ENCODE measurements around the gene COX7A2L. TPM values are rescaled to one million over a fixed set of nuclear protein-coding genes. Genes with fewer than 3 reads are reported as not detected.
A peak's percentile ranks its signal among the peaks of the same experiment; 100 is the strongest.

COX7A2L gene
- total RNA-seq, 1 donor from 2014 or later: 80.7 TPM

GRCh38 chr2:42316910-42317309 lies 44.1 kb downstream of the COX7A2L start:
- H3K4me3 ChIP-seq: no peak overlapping the region
- intact Hi-C loops (cut with DNase I): no loop called here
- H3K36me3 ChIP-seq: peaks cover 45% of the 10 kb centered on the region
- ATAC-seq (no peak), DNase-seq (no peak)
- no peaks in the 10 kb centered on the region for H3K4me1 ChIP-seq
- no peaks in the 10 kb centered on the region for H3K9me3 ChIP-seq
- TF ChIP-seq, protein P1, sequence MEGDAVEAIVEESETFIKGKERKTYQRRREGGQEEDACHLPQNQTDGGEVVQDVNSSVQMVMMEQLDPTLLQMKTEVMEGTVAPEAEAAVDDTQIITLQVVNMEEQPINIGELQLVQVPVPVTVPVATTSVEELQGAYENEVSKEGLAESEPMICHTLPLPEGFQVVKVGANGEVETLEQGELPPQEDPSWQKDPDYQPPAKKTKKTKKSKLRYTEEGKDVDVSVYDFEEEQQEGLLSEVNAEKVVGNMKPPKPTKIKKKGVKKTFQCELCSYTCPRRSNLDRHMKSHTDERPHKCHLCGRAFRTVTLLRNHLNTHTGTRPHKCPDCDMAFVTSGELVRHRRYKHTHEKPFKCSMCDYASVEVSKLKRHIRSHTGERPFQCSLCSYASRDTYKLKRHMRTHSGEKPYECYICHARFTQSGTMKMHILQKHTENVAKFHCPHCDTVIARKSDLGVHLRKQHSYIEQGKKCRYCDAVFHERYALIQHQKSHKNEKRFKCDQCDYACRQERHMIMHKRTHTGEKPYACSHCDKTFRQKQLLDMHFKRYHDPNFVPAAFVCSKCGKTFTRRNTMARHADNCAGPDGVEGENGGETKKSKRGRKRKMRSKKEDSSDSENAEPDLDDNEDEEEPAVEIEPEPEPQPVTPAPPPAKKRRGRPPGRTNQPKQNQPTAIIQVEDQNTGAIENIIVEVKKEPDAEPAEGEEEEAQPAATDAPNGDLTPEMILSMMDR (IDR thresholded peaks at IDR 0.05): no peak
- H3K27ac ChIP-seq: no peak overlapping the region
- no peaks in the 10 kb centered on the region for H3K27me3 ChIP-seq

- ATAC-seq (no peak), DNase-seq (no peak)
- H3K27me3 ChIP-seq: no peaks in the 10 kb centered on the region
- H3K36me3 ChIP-seq: peaks cover 45% of the 10 kb centered on the region
- no peak overlapping the region for H3K27ac ChIP-seq
- H3K9me3 ChIP-seq: no peaks in the 10 kb centered on the region
- no peak overlapping the region for H3K4me3 ChIP-seq
- TF ChIP-seq, protein P1 (IDR thresholded peaks at IDR 0.05): no peak
- no peaks in the 10 kb centered on the region for H3K4me1 ChIP-seq
- intact Hi-C loops (cut with DNase I): no loop called here
These were observed 45.1 kb downstream of the COX7A2L start for GRCh38 chr2:42315844-42316470.

- peaks cover 38% of the 10 kb centered on the region for H3K36me3 ChIP-seq
- ATAC-seq (peak; percentile 51), DNase-seq (no peak)
- no peak overlapping the region for H3K4me3 ChIP-seq
- no peaks in the 10 kb centered on the region for H3K9me3 ChIP-seq
- intact Hi-C loops (cut with DNase I): no loop called here
- no peaks in the 10 kb centered on the region for H3K4me1 ChIP-seq
- TF ChIP-seq, protein P1 (IDR thresholded peaks at IDR 0.05): no peak
- H3K27me3 ChIP-seq: no peaks in the 10 kb centered on the region
- H3K27ac ChIP-seq: no peak overlapping the region
These were observed 46.0 kb downstream of the COX7A2L start for GRCh38 chr2:42314892-42315468.

DNA sequence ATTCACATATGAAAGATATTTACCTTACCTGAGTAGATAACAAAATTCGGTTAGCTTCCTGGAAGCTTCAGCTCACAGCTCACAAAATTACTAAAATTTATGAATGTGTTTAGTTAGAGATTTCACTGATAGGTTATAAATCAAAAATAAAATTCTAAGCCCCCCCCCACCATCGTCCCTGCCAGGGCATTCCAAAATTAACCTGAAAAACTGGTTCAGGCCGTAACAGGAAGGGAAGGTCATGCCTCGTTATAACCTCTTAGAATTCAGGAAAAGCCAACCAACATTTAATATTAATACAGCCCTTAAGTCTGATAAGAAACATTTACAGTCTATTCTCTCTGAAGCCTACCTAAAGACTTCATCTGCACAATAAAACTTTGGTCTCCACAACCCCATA lies 48.9 kb downstream of the COX7A2L start:
- H3K36me3 ChIP-seq: peaks cover 19% of the 10 kb centered on the region
- no peak overlapping the region for H3K27ac ChIP-seq
- H3K27me3 ChIP-seq: no peaks in the 10 kb centered on the region
- DNase-seq: no peak
- peak; percentile 51 for ATAC-seq
- no peak overlapping the region for H3K4me3 ChIP-seq
- intact Hi-C loops (cut with DNase I): no loop called here
- no peaks in the 10 kb centered on the region for H3K4me1 ChIP-seq
- no peaks in the 10 kb centered on the region for H3K9me3 ChIP-seq
- TF ChIP-seq, protein P1 (IDR thresholded peaks at IDR 0.05): no peak

- H3K9me3 ChIP-seq: no peaks in the 10 kb centered on the region
- H3K27ac ChIP-seq: no peak overlapping the region
- DNase-seq (no peak), ATAC-seq (no peak)
- intact Hi-C loops (cut with DNase I): no loop called here
- TF ChIP-seq, protein P1 (IDR thresholded peaks at IDR 0.05): no peak
- peaks cover 10% of the 10 kb centered on the region for H3K36me3 ChIP-seq
- no peaks in the 10 kb centered on the region for H3K4me1 ChIP-seq
- H3K4me3 ChIP-seq: no peak overlapping the region
- no peaks in the 10 kb centered on the region for H3K27me3 ChIP-seq
These were observed 51.0 kb downstream of the COX7A2L start for GRCh38 chr2:42310007-42310515.
